ENCODE results near the gene TP53BP2. TPM values are rescaled to one million over a fixed set of nuclear protein-coding genes. Genes with fewer than 3 reads are reported as not detected.
"Not testable (repeated sequence)": the region's sequence is repeated elsewhere in the genome, so short reads cannot be mapped to it uniquely, and the experiment has no call there.

TP53BP2 gene
- total and polyA plus RNA-seq, 10 donors = 5.2 to 50.7 (median 39.5) TPM

- TF ChIP-seq POLR2A (IDR thresholded peaks at IDR 0.05) (no peak), POLR2AphosphoS5 (IDR thresholded peaks at IDR 0.05) (no peak), CTCF (IDR thresholded peaks at IDR 0.05 in 8 of 11, conservative IDR thresholded peaks at IDR 0.05 in 3 of 11) (no peak)
- no peak for DNase-seq
- Histone ChIP-seq H3K4me3 (peak overlapping the region in 1 of 8 donors; percentile 14), H3K36me3 (no peaks in the 10 kb centered on the region), H3K27ac (no peak overlapping the region), H3K27me3 (replicated peaks in 1 of 7) (no peaks in the 10 kb centered on the region), H3K4me1 (peaks cover 25 to 89% (median 60%) of the 10 kb centered on the region in 6 donors), H3K9me3 (no peaks in the 10 kb centered on the region)
- intact Hi-C loops (cut with DNase I; ENCODE audit: low total_unique reads) = loop anchor here (10.0 kb wide), 1 partner anchor 128 kb away; the partner anchor contains the start of gene CAPN2
- 48 to 69% (median 59%) methylated on average over 2 of the region's 2 CpGs for WGBS, 5 donors
Observed at GRCh38 chr1:223842784-223843183, 3.0 kb downstream of the TP53BP2 start.

GRCh38 chr1:223841977-223842623, 3.6 kb downstream of the TP53BP2 start:
- intact Hi-C loops (cut with DNase I; ENCODE audit: low total_unique reads) = loop anchor here (10.0 kb wide), 1 partner anchor 127 kb away; the partner anchor contains the start of gene CAPN2
- H3K36me3 ChIP-seq; DNase-seq; H3K9me3 ChIP-seq; H3K27ac ChIP-seq; H3K27me3 ChIP-seq (replicated peaks in 1 of 7); H3K4me3 ChIP-seq: not testable (repeated sequence)
- WGBS, 5 donors = 95 to 97% (median 95%) methylated on average over 13 of the region's 13 CpGs
- peaks cover 27 to 89% (median 60%) of the 10 kb centered on the region in 6 donors for H3K4me1 ChIP-seq

- no peak for DNase-seq
- H3K27ac ChIP-seq = no peak overlapping the region
- H3K4me3 ChIP-seq = no peak overlapping the region
- TF ChIP-seq CTCF (IDR thresholded peaks at IDR 0.05 in 8 of 11, conservative IDR thresholded peaks at IDR 0.05 in 3 of 11) (no peak), POLR2A (IDR thresholded peaks at IDR 0.05) (no peak), POLR2AphosphoS5 (IDR thresholded peaks at IDR 0.05) (no peak)
- no peaks in the 10 kb centered on the region for H3K27me3 ChIP-seq (replicated peaks in 1 of 7)
- H3K9me3 ChIP-seq = no peaks in the 10 kb centered on the region
- H3K36me3 ChIP-seq = no peaks in the 10 kb centered on the region
- peaks cover 35 to 99% (median 71%) of the 10 kb centered on the region in 6 donors for H3K4me1 ChIP-seq
- intact Hi-C loops (cut with DNase I; ENCODE audit: low total_unique reads) = loop anchor here (10.0 kb wide), 1 partner anchor 125 kb away; the partner anchor contains the start of gene CAPN2
Observed at GRCh38 chr1:223840254-223840653, 5.5 kb downstream of the TP53BP2 start.

GRCh38 chr1:223838125-223838854, 7.5 kb downstream of the TP53BP2 start:
- Histone ChIP-seq H3K9me3 (no peaks in the 10 kb centered on the region), H3K4me1 (peaks cover 35 to 100% (median 76%) of the 10 kb centered on the region in 6 donors), H3K36me3 (no peaks in the 10 kb centered on the region), H3K27ac (no peak overlapping the region), H3K27me3 (replicated peaks in 1 of 7) (no peaks in the 10 kb centered on the region), H3K4me3 (no peak overlapping the region)
- intact Hi-C loops (cut with DNase I; ENCODE audit: low total_unique reads) = no loop called here
- TF ChIP-seq POLR2A (IDR thresholded peaks at IDR 0.05) (no peak), CTCF (IDR thresholded peaks at IDR 0.05 in 8 of 11, conservative IDR thresholded peaks at IDR 0.05 in 3 of 11) (no peak), POLR2AphosphoS5 (IDR thresholded peaks at IDR 0.05) (no peak)
- WGBS, 5 donors = 75 to 83% (median 82%) methylated on average over 5 of the region's 5 CpGs
- DNase-seq = no peak
